Ovary (tissue), 9 donors: ENCODE measurements around the gene MELTF. TPM values are rescaled to one million over a fixed set of nuclear protein-coding genes. Genes with fewer than 3 reads are reported as not detected.

ENCODE experiments used
- DNase-seq, 5 donors: peaks; one replicate each; pipeline ENCODE4 v3.0.0-alpha.2; 2019 to 2020
- H3K27ac ChIP-seq, 2 donors: fragments of 200-600 bp; one replicate each; pipeline versions ENCODE4 v1.5.1 to v1.8.0; 2019 to 2022
- H3K27me3 ChIP-seq: fragments of 200-600 bp; one replicate; pipeline ENCODE4 v1.8.0; 2022
- H3K36me3 ChIP-seq: fragments of 200-600 bp; sonication (generic); one replicate; pipeline ENCODE4 v1.5.1; 2019
- H3K4me1 ChIP-seq: one replicate; pipeline ENCODE4 v1.8.1; 2013; ENCODE audit warnings: mild to moderate bottlenecking, moderate library complexity; ENCODE audit not compliant: insufficient read depth
- H3K4me3 ChIP-seq: fragments of 200-600 bp; sonication (generic); one replicate; pipeline ENCODE4 v1.5.1; 2017
- H3K9me3 ChIP-seq, 2 donors: fragments of 200-600 bp in 1 of 2; sonication (generic) in 1 of 2; one replicate each; pipeline versions ENCODE4 v1.5.1 to v1.8.1; 2013 to 2019; ENCODE audit warnings: mild to moderate bottlenecking in 1 of 2, moderate library complexity in 1 of 2
- CTCF ChIP-seq, 3 donors: fragments of 450-650 bp in 2 of 3; fragments of 200-600 bp in 1 of 3; IDR thresholded peaks; one replicate each; pipeline versions ENCODE4 v1.5.1 to v1.8.0; 2016 to 2022; ENCODE audit warnings: antibody characterized with exemption in 3 of 3, mild to moderate bottlenecking in 1 of 3
- EP300 ChIP-seq: sonication (generic); formaldehyde crosslinking; IDR thresholded peaks from one replicate; pipeline ENCODE4 v1.6.1; 2017; ENCODE audit warnings: antibody characterized with exemption
- POLR2A ChIP-seq: fragments of 450-650 bp; IDR thresholded peaks from one replicate; pipeline ENCODE4 v1.6.1; 2017; ENCODE audit warnings: antibody characterized with exemption, mild to moderate bottlenecking, moderate library complexity
- WGBS, 3 donors: extraction: QIAGEN DNeasy Blood & Tissue Kit in 1 of 3; methylation state at CpG; one replicate each; pipeline versions ENCODE4 v1.1.5 to v1.1.7; 2013 to 2017; 5-methylcytosine and 5-hydroxymethylcytosine counted together
- intact Hi-C, 4 donors: fragments of 100-400 bp; cut with DNase I; formaldehyde crosslinking; loops; one replicate each; pipeline versions ENCODE4 v1.11.0 to v1.15.1; 2022 to 2023
- polyA plus RNA-seq, 2 donors: library from polyadenylated mRNA; stranded (reverse); fragments of 200-250 nt in 1 of 2; fragments of 350-450 nt in 1 of 2; fragmentation: Illumina TruSeq in 1 of 2; extraction: RNeasy Lipid Tissue Mini Kit (QIAGEN cat#74804) in 1 of 2; gene quantifications; one replicate each; pipeline ENCODE4 v1.2.3, GENCODE V29; 2013 to 2014
- total RNA-seq, 7 donors: library from RNA; depleted of rRNA in 2 of 7; stranded (reverse); fragments of >200 nt in 2 of 7; fragmentation: NEBNext Ultra II Directional in 3 of 7; extraction: Animal tissue kit (Norgen Biotek cat#: 25700) in 3 of 7; gene quantifications; one replicate each; pipeline versions ENCODE4 v1.1.0 to v1.2.4, GENCODE V29; 2016 to 2023
- donor health status: DM: no; HTN: no; CAD: no; lungs with moderate emphysema.
- donor health status: DM: no; HTN: no; CAD: no.
- donor health status: Bipolar disorder and iron deficiency.
- donor health status: DM: yes; HTN: yes; CAD: no.
- donor health status: DM: no; HTN: no; CAD: no.
- donor health status: DM: yes; HTN: yes; CAD: no.

Gene MELTF
- total and polyA plus RNA-seq, 9 donors = 0.53 to 19.0 (median 2.0) TPM

- DNase-seq = peak in 4 of 5 donors; percentile 44 to 74 (median 60)
- TF ChIP-seq CTCF (IDR thresholded peaks at IDR 0.05) = peak; percentile 25 to 89 (median 80)
- no peak for TF ChIP-seq POLR2A
- TF ChIP-seq EP300 = no peak
- intact Hi-C loops = loop anchor here in 2 of 4 donors (10.0 kb wide), 1 partner anchor 215 kb away; no protein-coding TSS in a partner anchor
- no peaks in the 10 kb centered on the region for H3K9me3 ChIP-seq
- peaks cover 5% of the 10 kb centered on the region for H3K4me1 ChIP-seq
- H3K27me3 ChIP-seq = peaks cover 4% of the 10 kb centered on the region
- no peak overlapping the region for H3K27ac ChIP-seq
- WGBS, 3 donors = 8 to 13% (median 11%) methylated on average over 75 to 100 of the region's 100 CpGs
- no peaks in the 10 kb centered on the region for H3K36me3 ChIP-seq
- H3K4me3 ChIP-seq = peak overlapping the region; percentile 65
Observed at GRCh38 chr3:196969660-196970546, 59.7 kb downstream of the MELTF start.

- DNase-seq = no peak
- Histone ChIP-seq H3K9me3 (no peaks in the 10 kb centered on the region), H3K27ac (no peak overlapping the region), H3K4me1 (peaks cover 5% of the 10 kb centered on the region), H3K27me3 (peaks cover 4% of the 10 kb centered on the region), H3K4me3 (peak overlapping the region; percentile 65), H3K36me3 (no peaks in the 10 kb centered on the region)
- intact Hi-C loops = no loop called here
- WGBS, 3 donors = 0 to 1% (median 0%) methylated on average over 57 to 72 of the region's 72 CpGs
- TF ChIP-seq POLR2A (no peak), EP300 (no peak), CTCF (IDR thresholded peaks at IDR 0.05) (no peak)
Observed at GRCh38 chr3:196969134-196969659, 60.4 kb downstream of the MELTF start.

- peak within 1 kb of the TSS; percentile 65 for H3K4me3 ChIP-seq
- peak in 1 of 5 donors; percentile 45 for DNase-seq
- intact Hi-C loops = no loop called here
- H3K9me3 ChIP-seq = no peaks in the 10 kb centered on the region
- H3K27ac ChIP-seq = no peak within 1 kb of the TSS
- no peaks in the 10 kb centered on the region for H3K36me3 ChIP-seq
- H3K4me1 ChIP-seq = peaks cover 5% of the 10 kb centered on the region
- TF ChIP-seq POLR2A = no peak
- TF ChIP-seq EP300 = no peak
- TF ChIP-seq CTCF (IDR thresholded peaks at IDR 0.05) = no peak
- H3K27me3 ChIP-seq = peaks cover 4% of the 10 kb centered on the region
- 1 to 2% (median 1%) methylated on average over 29 to 98 of the region's 98 CpGs for WGBS, 3 donors
Observed at GRCh38 chr3:196968233-196969133, 61.1 kb downstream of the MELTF start, which contains the start of gene PIGZ. Gene PIGZ (minus strand): TSS chr3:196968833. CDS start chr3:196952031, 16,802 bp downstream.
